HG03064 (cell line): ENCODE measurements around the gene KYAT1.
"Not testable (repeated sequence)": the region's sequence is repeated elsewhere in the genome, so short reads cannot be mapped to it uniquely, and the experiment has no call there.

Experiments used
- ATAC-seq: cut with Tn5 transposase; IDR thresholded peaks from one replicate; pipeline ENCODE4 v1.9.1; 2021; ENCODE audit warnings: low read depth; ENCODE audit not compliant: unreplicated experiment

KYAT1 gene

GRCh38 chr9:128843171-128843570 lies 38.6 kb downstream of the KYAT1 start:
- not testable (repeated sequence) for ATAC-seq

GRCh38 chr9:128841694-128842492 lies 39.9 kb downstream of the KYAT1 start:
- ATAC-seq = no peak

- ATAC-seq = no peak
Measured at GRCh38 chr9:128840524-128840923, 41.2 kb downstream of the KYAT1 start.

- ATAC-seq = no peak
Measured at GRCh38 chr9:128838338-128838737, 43.4 kb downstream of the KYAT1 start.

GRCh38 chr9:128836509-128837145 lies 45.1 kb downstream of the KYAT1 start:
- ATAC-seq = no peak

- ATAC-seq = no peak
Measured at GRCh38 chr9:128835246-128836210, 46.2 kb downstream of the KYAT1 start.

DNA sequence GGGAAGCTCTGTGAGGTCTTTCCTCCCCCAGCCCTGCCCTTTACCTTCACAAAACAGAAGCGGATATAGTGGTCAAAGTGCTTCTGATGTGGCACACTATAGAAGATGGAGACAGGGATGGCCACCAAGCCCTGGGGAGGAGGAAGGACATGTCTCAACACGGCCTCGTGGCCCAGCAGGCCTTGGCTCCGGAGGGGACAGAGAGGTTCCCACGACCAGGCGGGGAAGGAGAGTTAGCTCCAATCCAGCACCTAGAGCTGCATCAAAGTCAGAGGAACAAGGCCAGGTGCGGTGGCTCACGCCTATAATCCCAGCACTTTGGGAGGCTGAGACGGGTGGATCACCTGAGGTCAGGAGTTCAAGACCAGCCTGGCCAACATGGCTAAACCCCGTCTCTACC lies 48.1 kb downstream of the KYAT1 start:
- no peak for ATAC-seq

DNA sequence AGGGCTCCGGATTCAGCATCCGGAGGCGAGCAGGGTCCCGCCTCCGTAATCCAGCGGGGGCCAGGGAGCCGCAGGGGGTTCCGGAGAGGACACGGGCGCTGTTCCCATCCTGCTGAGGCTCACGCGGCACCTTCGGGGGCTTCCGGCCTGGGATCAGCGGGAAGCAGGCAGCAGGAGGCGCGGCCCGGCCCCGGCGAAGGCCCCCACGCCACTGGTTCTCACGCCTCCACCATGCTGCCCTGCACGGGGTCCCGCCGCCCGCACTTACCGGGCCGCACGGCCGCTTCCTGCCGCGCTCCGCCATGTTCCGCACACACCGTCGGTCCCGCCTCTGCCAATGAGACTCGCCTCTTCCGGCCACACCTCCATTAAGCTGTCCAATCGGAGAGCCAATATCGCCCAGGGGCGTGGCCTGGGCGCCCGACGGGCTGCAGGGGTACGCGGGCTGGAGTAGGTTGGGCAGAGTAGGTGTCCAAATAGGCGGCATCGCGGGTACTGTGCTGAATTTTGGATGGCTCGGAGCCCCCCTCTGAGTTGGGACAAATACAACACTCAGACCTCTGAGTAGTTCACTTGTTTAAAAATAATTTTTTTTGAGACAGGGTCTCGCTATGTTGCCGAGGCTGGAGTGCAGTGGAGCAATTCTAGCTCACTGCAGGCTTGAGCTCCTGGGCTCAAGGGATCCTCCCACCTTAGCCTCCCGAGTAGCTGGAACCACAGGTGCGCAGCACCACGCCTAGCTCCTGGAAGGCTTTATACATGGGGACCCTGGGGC lies 52.1 kb downstream of the KYAT1 start, which contains the start of gene SPOUT1:
Gene SPOUT1 (minus strand): TSS at position 318 of the 775 bp plus-strand sequence. CDS start 14 bp downstream, at position 304.
- ATAC-seq = peak; percentile 84

GRCh38 chr9:128828719-128829452 lies 52.9 kb downstream of the KYAT1 start:
- ATAC-seq = peak; percentile 13

- ATAC-seq = no peak
Measured at GRCh38 chr9:128828267-128828666, 53.5 kb downstream of the KYAT1 start.

DNA sequence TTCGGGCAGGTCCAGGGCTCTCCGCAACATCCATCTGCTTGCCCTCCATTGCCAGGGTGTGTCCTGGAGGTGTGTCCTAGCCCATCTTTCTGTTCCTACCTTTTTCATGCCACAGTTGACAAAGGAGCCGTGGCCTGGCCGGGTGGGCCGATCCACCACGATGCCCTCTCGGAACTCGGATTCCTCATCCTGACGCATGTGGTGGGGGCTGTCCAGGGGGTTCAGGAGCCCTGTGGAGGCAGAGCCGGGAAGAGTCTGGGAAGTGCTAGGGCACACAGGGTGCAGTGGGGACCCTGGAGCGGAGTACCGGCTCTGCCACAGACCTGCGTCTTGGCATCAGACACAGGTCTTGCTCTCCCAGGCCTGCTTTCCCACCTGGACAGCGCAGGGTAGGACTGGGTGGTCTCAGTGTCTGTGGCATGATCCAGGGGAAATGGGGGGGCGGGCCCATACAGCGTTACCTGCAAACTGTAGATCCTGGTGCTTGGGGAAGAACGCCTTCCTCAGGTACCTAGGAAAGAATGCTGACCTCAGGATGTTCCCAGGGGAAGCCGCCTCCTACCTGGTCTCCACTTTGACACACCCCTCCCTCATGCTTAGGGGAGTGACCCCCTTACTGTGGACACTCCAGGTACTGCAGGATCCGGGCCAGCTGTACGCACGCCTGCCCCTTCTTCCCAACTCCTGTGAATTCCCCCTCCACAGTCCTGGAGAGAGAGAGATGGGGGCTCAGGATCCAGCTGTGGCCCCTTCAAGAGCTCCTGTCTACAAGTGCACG lies 55.6 kb downstream of the KYAT1 start:
- no peak for ATAC-seq

- no peak for ATAC-seq
Measured at GRCh38 chr9:128824911-128825310, 56.8 kb downstream of the KYAT1 start.

- ATAC-seq = no peak
Measured at GRCh38 chr9:128823903-128824406, 57.8 kb downstream of the KYAT1 start.

- ATAC-seq = no peak
Measured at GRCh38 chr9:128823362-128823902, 58.3 kb downstream of the KYAT1 start.

- no peak for ATAC-seq
Measured at GRCh38 chr9:128822407-128823042, 59.2 kb downstream of the KYAT1 start.

DNA sequence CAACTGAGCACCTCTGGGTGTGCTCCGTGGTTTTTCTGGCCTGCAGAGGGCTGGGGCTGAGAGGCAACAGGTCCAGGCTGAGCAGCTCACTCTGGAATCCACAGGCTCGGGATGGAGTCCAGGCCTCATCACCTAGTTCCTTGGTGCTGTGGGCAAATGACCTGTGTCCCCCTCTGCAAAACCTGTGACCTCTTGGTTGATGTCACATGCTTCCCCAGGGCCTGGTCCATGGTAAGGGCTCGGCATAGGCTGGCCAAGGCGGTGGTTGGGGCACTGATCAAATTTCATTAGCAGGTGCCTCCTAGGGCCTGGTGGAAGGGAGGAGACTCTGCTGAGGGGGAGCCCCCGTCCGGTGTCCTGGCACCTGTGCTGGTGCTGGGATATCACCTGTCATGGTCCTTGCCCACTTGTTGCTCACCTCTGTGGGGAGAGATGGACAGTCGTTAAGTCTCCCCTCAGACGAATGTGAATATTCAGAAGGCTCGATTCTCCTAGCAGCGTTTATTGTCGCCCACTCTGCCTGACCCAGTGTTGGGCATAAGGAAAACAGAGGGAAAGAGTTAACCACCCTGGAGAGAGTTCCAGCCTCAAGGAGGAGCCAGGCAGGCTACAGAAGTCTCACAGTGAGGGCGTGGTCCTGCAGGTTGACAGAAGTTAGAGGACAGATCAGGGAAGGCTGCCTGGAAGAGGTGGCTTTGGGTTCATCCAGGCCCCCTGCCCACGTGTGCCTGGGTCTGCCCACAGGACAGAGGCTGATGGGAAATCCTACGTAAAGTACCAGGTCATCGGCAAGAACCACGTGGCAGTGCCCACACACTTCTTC lies 60.0 kb downstream of the KYAT1 start:
- ATAC-seq = no peak
